Suprapubic skin (tissue), 3 donors: ENCODE data around the gene SYTL5.

Experiments used
- POLR2A ChIP-seq, 2 donors: fragments of 450-650 bp; IDR thresholded peaks; one replicate each; pipeline ENCODE4 v1.6.1; 2017; ENCODE audit warnings: antibody characterized with exemption in 2 of 2, mild to moderate bottlenecking in 2 of 2, moderate library complexity in 2 of 2
- TF ChIP-seq, protein P1 (sequence below), 2 donors: fragments of 200-600 bp in 1 of 2; fragments of 450-650 bp in 1 of 2; sonication (generic) in 1 of 2; IDR thresholded peaks; one replicate each; pipeline ENCODE4 v1.5.1; 2016 to 2019; ENCODE audit warnings: antibody characterized with exemption in 2 of 2, mild to moderate bottlenecking in 1 of 2, moderate library complexity in 1 of 2

DNA sequence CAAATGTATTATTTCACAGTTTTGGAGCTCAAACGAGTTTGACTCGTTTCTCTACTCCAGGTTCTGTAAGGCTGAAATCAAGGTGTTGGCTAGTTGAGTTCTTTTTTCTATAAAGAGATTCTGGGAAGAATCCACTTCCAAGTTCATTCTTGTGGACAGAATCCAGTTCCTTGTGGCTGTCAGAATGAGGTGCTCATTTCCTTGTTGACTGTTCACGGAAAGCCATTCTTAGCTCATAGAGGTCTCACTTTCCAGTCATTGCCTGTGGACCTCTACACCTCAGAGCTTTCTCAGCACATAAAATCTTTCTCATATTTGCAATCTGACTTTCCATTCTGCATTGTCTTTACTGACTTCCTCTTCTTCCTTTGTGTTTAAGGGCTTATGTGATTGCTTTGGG, 62.9 kb downstream of the SYTL5 start:
- TF ChIP-seq, protein P1, sequence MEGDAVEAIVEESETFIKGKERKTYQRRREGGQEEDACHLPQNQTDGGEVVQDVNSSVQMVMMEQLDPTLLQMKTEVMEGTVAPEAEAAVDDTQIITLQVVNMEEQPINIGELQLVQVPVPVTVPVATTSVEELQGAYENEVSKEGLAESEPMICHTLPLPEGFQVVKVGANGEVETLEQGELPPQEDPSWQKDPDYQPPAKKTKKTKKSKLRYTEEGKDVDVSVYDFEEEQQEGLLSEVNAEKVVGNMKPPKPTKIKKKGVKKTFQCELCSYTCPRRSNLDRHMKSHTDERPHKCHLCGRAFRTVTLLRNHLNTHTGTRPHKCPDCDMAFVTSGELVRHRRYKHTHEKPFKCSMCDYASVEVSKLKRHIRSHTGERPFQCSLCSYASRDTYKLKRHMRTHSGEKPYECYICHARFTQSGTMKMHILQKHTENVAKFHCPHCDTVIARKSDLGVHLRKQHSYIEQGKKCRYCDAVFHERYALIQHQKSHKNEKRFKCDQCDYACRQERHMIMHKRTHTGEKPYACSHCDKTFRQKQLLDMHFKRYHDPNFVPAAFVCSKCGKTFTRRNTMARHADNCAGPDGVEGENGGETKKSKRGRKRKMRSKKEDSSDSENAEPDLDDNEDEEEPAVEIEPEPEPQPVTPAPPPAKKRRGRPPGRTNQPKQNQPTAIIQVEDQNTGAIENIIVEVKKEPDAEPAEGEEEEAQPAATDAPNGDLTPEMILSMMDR (IDR thresholded peaks at IDR 0.05), result no peak
- TF ChIP-seq POLR2A (IDR thresholded peaks at IDR 0.05), result no peak
